ENCODE data around the gene TRAPPC3L. TPM values are rescaled to one million over a fixed set of nuclear protein-coding genes. Genes with fewer than 3 reads are reported as not detected.

Gene TRAPPC3L
- total and polyA plus RNA-seq, 2 of the 8 experiments (the other 6 are each of a cell fraction or from before 2014, with no cell fraction given), result not detected

GRCh38 chr6:116508527-116508926 lies 37.0 kb downstream of the TRAPPC3L start:
- Histone ChIP-seq H2BK12ac (ENCODE audit: low read depth, low read length) (no peak overlapping the region), H3K4me2 (ENCODE audit: insufficient read depth in 1 of 2, low read depth in 2 of 2, low read length in 2 of 2) (no peak overlapping the region), H2AK5ac (ENCODE audit: low read depth, low read length) (no peak overlapping the region), H2BK15ac (ENCODE audit: low read length) (no peak overlapping the region), H4K20me1 (replicated peaks in 1 of 2; ENCODE audit: control insufficient read depth in 1 of 2, insufficient read depth in 2 of 2, low read length in 2 of 2) (no peaks in the 10 kb centered on the region), H3K79me2 (ENCODE audit: control insufficient read depth in 1 of 2, insufficient read depth in 2 of 2, low read length in 2 of 2) (no peaks in the 10 kb centered on the region), H4K8ac (ENCODE audit: extremely low read depth, insufficient read depth, low read length) (no peak overlapping the region), H3K27ac (ENCODE audit: low read depth, low read length) (no peak overlapping the region), H3K23me2 (ENCODE audit: low read depth, low read length) (no peaks in the 10 kb centered on the region), H2BK5ac (ENCODE audit: low read depth, low read length) (no peak overlapping the region), H3K18ac (ENCODE audit: extremely low read depth, low read length) (no peak overlapping the region), H3K56ac (replicated peaks; ENCODE audit: insufficient read length, low read depth, low read length) (no peak overlapping the region), H3K23ac (ENCODE audit: insufficient read length) (no peak overlapping the region), H4K91ac (replicated peaks; ENCODE audit: insufficient read length, low read length) (no peak overlapping the region), H4K5ac (ENCODE audit: insufficient read length, low read depth, low read length) (no peak overlapping the region), H3K79me1 (ENCODE audit: low read depth, low read length) (no peaks in the 10 kb centered on the region), H2AFZ (ENCODE audit: low read length) (no peak overlapping the region), H3K4me3 (ENCODE audit: extremely low read depth in 1 of 4, insufficient read depth in 2 of 4, low read depth in 3 of 4, low read length in 4 of 4) (no peak overlapping the region), H3K9ac (replicated peaks in 1 of 4; ENCODE audit: extremely low read depth in 1 of 4, low read depth in 3 of 4, low read length in 3 of 4) (no peak overlapping the region), H3K36me3 (ENCODE audit: control insufficient read depth in 2 of 4, insufficient read depth in 4 of 4, low read length in 3 of 4) (no peaks in the 10 kb centered on the region), H3K27me3 (replicated peaks in 1 of 4; ENCODE audit: control insufficient read depth in 3 of 4, extremely low read depth in 1 of 4, insufficient read depth in 3 of 4, low read length in 3 of 4) (no peaks in the 10 kb centered on the region), H2BK120ac (replicated peaks; ENCODE audit: low read depth, low read length) (no peak overlapping the region), H3K9me3 (ENCODE audit: insufficient read depth in 2 of 2, low read depth in 1 of 2, low read length in 1 of 2) (no peaks in the 10 kb centered on the region), H3K14ac (ENCODE audit: insufficient read length) (no peak overlapping the region), H3K4ac (replicated peaks; ENCODE audit: insufficient read length, low read depth, low read length) (no peak overlapping the region), H2BK20ac (ENCODE audit: low read length) (no peak overlapping the region), H3K4me1 (replicated peaks in 1 of 4; ENCODE audit: control insufficient read depth in 3 of 4, insufficient read depth in 4 of 4, low read length in 3 of 4) (peaks cover 0 to 7% (median 4%) of the 10 kb centered on the region in 4 experiments; a peak in 4 of 7 replicates)
- ChIA-PET POLR2A (ENCODE audit: partially characterized antibody) (no interaction called here), CTCF (ENCODE audit: partially characterized antibody) (interaction anchor here (1.0 kb wide), 1 partner anchor 11 kb away, joined by 3 read pairs; no protein-coding TSS in a partner anchor)
- no peak for FAIRE-seq
- no peak for DNase-seq (ENCODE audit: low read depth in 1 of 2, low spot score in 2 of 2)
- no peak for TF ChIP-seq ZNF274 (IDR thresholded peaks at IDR 0.05; ENCODE audit: borderline replicate concordance, extremely low read depth, low read length)
- TF ChIP-seq HDAC6 (IDR thresholded peaks at IDR 0.05; ENCODE audit: low read depth, low read length), result no peak

Data from H1 (cell line).